ENCODE results near the gene ACOT8.

Gene ACOT8

GRCh38 chr20:45859916-45860315 lies 2.7 kb upstream of the ACOT8 start:
- no peak for TF ChIP-seq CSDC2 (CRISPR knock-in tag; IDR thresholded peaks at IDR 0.05)
- no peak for TF ChIP-seq PPARA (CRISPR knock-in tag; IDR thresholded peaks at IDR 0.05; ENCODE audit: borderline replicate concordance)
- no peak for TF ChIP-seq ZNF8 (CRISPR knock-in tag; IDR thresholded peaks at IDR 0.05)
- TF ChIP-seq ARNTL (CRISPR knock-in tag; IDR thresholded peaks at IDR 0.05; ENCODE audit: borderline replicate concordance, low read depth), result no peak
- no peak for TF ChIP-seq SNAI2 (CRISPR knock-in tag; IDR thresholded peaks at IDR 0.05)
- TF ChIP-seq ZFP3 (CRISPR knock-in tag; IDR thresholded peaks at IDR 0.05), result no peak
- TF ChIP-seq ZFP30 (CRISPR knock-in tag; IDR thresholded peaks at IDR 0.05), result no peak
- no peak for TF ChIP-seq TSHZ2 (CRISPR knock-in tag; IDR thresholded peaks at IDR 0.05)
- no peak for TF ChIP-seq POU6F1 (CRISPR knock-in tag; IDR thresholded peaks at IDR 0.05; ENCODE audit: borderline replicate concordance, low read depth)
- TF ChIP-seq ISL1 (CRISPR knock-in tag; IDR thresholded peaks at IDR 0.05), result no peak
- TF ChIP-seq, protein P1, sequence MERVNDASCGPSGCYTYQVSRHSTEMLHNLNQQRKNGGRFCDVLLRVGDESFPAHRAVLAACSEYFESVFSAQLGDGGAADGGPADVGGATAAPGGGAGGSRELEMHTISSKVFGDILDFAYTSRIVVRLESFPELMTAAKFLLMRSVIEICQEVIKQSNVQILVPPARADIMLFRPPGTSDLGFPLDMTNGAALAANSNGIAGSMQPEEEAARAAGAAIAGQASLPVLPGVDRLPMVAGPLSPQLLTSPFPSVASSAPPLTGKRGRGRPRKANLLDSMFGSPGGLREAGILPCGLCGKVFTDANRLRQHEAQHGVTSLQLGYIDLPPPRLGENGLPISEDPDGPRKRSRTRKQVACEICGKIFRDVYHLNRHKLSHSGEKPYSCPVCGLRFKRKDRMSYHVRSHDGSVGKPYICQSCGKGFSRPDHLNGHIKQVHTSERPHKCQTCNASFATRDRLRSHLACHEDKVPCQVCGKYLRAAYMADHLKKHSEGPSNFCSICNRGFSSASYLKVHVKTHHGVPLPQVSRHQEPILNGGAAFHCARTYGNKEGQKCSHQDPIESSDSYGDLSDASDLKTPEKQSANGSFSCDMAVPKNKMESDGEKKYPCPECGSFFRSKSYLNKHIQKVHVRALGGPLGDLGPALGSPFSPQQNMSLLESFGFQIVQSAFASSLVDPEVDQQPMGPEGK (CRISPR knock-in tag; IDR thresholded peaks at IDR 0.05; ENCODE audit: borderline replicate concordance), result no peak
- no peak for TF ChIP-seq RARB (CRISPR knock-in tag; IDR thresholded peaks at IDR 0.05)
- TF ChIP-seq, protein P2, sequence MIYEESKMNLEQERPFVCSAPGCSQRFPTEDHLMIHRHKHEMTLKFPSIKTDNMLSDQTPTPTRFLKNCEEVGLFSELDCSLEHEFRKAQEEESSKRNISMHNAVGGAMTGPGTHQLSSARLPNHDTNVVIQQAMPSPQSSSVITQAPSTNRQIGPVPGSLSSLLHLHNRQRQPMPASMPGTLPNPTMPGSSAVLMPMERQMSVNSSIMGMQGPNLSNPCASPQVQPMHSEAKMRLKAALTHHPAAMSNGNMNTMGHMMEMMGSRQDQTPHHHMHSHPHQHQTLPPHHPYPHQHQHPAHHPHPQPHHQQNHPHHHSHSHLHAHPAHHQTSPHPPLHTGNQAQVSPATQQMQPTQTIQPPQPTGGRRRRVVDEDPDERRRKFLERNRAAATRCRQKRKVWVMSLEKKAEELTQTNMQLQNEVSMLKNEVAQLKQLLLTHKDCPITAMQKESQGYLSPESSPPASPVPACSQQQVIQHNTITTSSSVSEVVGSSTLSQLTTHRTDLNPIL (CRISPR knock-in tag; IDR thresholded peaks at IDR 0.05; ENCODE audit: low read depth), result no peak
- ATAC-seq, result no peak

DNA sequence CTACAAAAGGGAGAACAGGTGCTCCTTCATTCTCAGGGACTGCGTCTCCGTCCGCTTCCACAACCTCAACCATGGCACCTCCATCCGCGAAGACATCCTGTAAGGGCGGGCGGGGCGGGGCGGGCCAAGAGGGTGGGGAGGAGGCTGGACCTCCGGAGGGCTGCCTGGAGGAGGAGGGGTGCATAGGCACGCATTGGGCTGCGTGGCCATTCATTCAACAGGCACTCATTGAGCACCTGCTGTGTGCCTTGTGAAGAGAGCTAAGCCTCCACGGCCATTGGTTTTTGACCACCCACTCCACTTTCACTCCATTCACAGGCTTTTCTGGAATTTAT lies 657 bp upstream of the ACOT8 start:
- TF ChIP-seq, protein P2 (CRISPR knock-in tag; IDR thresholded peaks at IDR 0.05; ENCODE audit: low read depth), result no peak
- TF ChIP-seq ZNF8 (CRISPR knock-in tag; IDR thresholded peaks at IDR 0.05) (no peak), OSR1 (CRISPR knock-in tag; IDR thresholded peaks at IDR 0.05) (no peak), PPARA (CRISPR knock-in tag; IDR thresholded peaks at IDR 0.05; ENCODE audit: borderline replicate concordance) (no peak), TCF4 (CRISPR knock-in tag; IDR thresholded peaks at IDR 0.05; ENCODE audit: borderline replicate concordance) (no peak), ZFP30 (CRISPR knock-in tag; IDR thresholded peaks at IDR 0.05) (no peak), TOX (CRISPR knock-in tag; IDR thresholded peaks at IDR 0.05; ENCODE audit: borderline replicate concordance) (no peak), ISL1 (CRISPR knock-in tag; IDR thresholded peaks at IDR 0.05) (no peak), CSRNP3 (CRISPR knock-in tag; IDR thresholded peaks at IDR 0.05) (no peak)
- TF ChIP-seq, protein P1 (CRISPR knock-in tag; IDR thresholded peaks at IDR 0.05; ENCODE audit: borderline replicate concordance), result no peak
- ATAC-seq, result peak; percentile 33

Measured in SK-N-SH treated with all-trans-retinoic acid at 6 μM for 48 hours (cell line).